ENCODE results near the gene SPDYE1.
"Not testable (repeated sequence)": the region's sequence is repeated elsewhere in the genome, so short reads cannot be mapped to it uniquely, and the experiment has no call there.

Gene SPDYE1

DNA sequence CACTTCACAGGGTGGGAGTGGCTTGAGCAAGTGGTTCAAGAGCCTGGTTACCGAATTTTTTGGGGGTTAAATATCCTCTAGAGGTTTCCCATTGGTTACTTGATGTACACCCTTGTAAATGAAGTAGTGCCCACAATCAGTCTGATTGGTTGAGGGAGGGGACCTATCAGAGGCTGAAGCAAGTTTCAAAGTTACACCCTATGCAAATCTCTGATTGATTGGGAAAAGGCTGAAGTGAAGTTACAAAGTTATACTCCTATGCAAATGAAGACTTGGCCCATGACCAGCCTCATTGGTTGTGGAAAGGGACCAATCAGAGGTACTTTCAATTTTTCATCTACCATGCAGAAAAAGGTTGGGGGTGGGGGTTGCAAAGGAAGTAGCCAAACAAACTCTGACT lies 36.8 kb upstream of the SPDYE1 start:
- Histone ChIP-seq H3K4me2 (ENCODE audit: low read length) (no peak overlapping the region), H2AFZ (no peak overlapping the region), H3K4me3 (ENCODE audit: low read depth, low read length) (no peak overlapping the region), H3K4me1 (no peaks in the 10 kb centered on the region), H3K27ac (no peak overlapping the region), H3K27me3 (ENCODE audit: control insufficient read depth, insufficient read depth, low read length) (no peaks in the 10 kb centered on the region), H3K36me3 (ENCODE audit: control insufficient read depth, insufficient read depth, low read length) (no peaks in the 10 kb centered on the region), H3K9ac (no peak overlapping the region), H3K79me2 (no peaks in the 10 kb centered on the region), H3K9me3 (ENCODE audit: control insufficient read depth, low read length) (no peaks in the 10 kb centered on the region)
- TF ChIP-seq, protein P1, sequence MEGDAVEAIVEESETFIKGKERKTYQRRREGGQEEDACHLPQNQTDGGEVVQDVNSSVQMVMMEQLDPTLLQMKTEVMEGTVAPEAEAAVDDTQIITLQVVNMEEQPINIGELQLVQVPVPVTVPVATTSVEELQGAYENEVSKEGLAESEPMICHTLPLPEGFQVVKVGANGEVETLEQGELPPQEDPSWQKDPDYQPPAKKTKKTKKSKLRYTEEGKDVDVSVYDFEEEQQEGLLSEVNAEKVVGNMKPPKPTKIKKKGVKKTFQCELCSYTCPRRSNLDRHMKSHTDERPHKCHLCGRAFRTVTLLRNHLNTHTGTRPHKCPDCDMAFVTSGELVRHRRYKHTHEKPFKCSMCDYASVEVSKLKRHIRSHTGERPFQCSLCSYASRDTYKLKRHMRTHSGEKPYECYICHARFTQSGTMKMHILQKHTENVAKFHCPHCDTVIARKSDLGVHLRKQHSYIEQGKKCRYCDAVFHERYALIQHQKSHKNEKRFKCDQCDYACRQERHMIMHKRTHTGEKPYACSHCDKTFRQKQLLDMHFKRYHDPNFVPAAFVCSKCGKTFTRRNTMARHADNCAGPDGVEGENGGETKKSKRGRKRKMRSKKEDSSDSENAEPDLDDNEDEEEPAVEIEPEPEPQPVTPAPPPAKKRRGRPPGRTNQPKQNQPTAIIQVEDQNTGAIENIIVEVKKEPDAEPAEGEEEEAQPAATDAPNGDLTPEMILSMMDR (IDR thresholded peaks at IDR 0.05): no peak

DNA sequence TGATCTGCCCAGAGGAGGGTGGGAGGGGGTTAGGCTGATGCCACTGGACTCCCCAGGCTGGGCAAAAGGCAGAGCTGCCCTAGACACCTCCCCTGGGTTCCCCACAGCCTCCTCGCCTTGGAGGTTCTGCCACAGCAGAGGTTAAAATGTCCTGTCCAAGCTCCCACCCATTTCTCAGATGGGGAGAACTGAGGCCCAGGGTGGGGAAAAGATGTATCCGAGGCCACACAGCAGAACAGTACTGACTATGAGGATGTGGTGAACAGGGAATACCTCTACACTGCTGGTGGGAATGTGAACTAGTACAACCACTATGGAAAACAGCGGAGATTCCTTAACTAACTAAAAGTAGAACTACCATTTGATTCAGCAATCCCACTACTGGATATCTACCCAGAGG lies 31.3 kb upstream of the SPDYE1 start:
- H3K4me1 ChIP-seq; H3K4me2 ChIP-seq (ENCODE audit: low read length); H3K9me3 ChIP-seq (ENCODE audit: control insufficient read depth, low read length); H3K36me3 ChIP-seq (ENCODE audit: control insufficient read depth, insufficient read depth, low read length); H3K9ac ChIP-seq; H3K27me3 ChIP-seq (ENCODE audit: control insufficient read depth, insufficient read depth, low read length); H3K27ac ChIP-seq; H3K4me3 ChIP-seq (ENCODE audit: low read depth, low read length); H2AFZ ChIP-seq; H3K79me2 ChIP-seq: not testable (repeated sequence)

DNA sequence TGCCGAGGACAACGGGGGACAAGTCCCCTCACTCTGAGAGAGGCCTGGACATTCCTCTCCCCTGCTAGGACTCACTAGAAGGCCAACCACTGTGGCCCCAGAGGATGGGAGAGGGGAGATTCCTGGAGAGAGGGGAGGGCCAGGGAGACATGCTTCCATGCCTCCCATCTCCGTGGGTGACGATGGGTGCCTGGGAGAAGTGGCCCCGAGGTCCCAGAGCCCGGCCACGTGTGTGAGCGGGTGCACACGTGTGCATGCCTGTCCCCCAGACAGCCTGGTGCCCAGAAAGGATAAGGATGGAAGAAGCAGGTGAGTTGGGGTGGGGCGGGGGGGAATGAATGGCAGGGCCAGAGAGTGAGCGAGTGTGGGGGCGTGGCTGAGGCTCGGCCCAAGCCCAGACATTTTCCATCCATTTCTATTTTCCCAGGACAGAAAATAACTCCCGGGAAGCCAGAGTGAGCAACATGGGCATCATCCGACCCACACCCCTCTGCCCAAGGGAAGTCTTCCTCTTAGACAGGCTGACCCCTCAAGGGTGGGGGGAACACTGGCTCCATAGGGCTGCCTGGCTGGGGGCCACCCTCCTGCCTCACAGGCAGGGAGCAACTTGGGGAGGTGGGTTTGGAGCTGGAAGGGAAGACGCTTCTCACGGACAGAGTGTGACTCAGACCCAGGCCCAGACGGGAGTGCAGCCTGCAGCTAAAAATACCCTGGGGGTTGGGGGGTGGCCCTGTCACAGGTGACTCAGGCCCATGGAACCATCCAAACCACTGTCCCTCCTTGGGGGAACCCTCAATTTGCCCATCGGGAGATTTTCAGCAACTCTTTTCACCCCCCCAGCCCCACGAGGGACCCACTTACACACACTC lies 29.3 kb upstream of the SPDYE1 start:
- not testable (repeated sequence) for H2AFZ ChIP-seq; H3K79me2 ChIP-seq; H3K27ac ChIP-seq; H3K36me3 ChIP-seq (ENCODE audit: control insufficient read depth, insufficient read depth, low read length); H3K9ac ChIP-seq; H3K9me3 ChIP-seq (ENCODE audit: control insufficient read depth, low read length); H3K4me1 ChIP-seq; H3K27me3 ChIP-seq (ENCODE audit: control insufficient read depth, insufficient read depth, low read length); H3K4me2 ChIP-seq (ENCODE audit: low read length); H3K4me3 ChIP-seq (ENCODE audit: low read depth, low read length)

DNA sequence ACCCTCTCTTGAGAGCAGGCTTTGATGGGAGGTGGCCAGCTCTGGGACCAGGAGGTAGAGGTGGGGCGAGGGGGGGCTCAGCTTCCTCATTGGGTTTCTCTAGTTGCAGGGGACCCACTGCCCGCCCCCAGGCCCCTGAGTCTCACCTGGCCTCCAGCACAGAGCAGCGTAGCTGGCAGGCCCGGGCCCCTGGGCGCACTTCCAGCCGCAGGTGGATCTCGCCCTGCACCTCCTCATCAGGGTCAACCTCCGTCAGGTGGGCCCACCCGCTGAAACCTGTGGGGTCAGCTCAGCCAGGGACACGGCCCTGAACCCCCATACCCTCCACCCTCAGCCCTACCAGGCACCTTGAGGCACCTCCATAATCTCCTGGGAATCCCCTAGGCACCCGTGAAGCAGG lies 28.1 kb upstream of the SPDYE1 start:
- not testable (repeated sequence) for H3K4me2 ChIP-seq (ENCODE audit: low read length)

DNA sequence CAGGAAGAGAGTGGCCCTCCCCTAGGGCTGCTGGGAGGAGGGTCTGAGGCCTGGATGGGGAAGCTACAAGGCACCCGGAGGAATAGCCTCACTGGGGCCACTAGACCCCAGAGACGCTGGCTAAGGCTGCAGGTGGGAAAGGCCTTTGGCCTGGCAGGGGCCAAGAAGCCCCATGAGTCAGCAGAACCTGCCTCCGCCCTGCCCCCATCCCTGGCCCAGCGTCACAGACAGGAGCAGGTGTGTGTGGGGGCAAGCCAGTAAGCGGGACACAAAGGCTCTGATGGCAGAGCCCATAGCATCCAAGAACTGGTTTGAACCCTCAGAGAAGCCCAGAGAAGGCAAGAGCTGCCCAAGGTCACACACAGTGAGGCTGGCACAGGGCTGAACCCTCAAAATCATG lies 27.0 kb upstream of the SPDYE1 start:
- H3K27me3 ChIP-seq (ENCODE audit: control insufficient read depth, insufficient read depth, low read length); H2AFZ ChIP-seq; H3K9me3 ChIP-seq (ENCODE audit: control insufficient read depth, low read length); H3K4me1 ChIP-seq; H3K4me2 ChIP-seq (ENCODE audit: low read length); H3K79me2 ChIP-seq; H3K4me3 ChIP-seq (ENCODE audit: low read depth, low read length); H3K27ac ChIP-seq; H3K36me3 ChIP-seq (ENCODE audit: control insufficient read depth, insufficient read depth, low read length); H3K9ac ChIP-seq: not testable (repeated sequence)

More for the DNA sequence above, 28.1 kb upstream of the SPDYE1 start:
- H3K4me1 ChIP-seq; H3K27me3 ChIP-seq (ENCODE audit: control insufficient read depth, insufficient read depth, low read length); H3K9ac ChIP-seq; H3K4me3 ChIP-seq (ENCODE audit: low read depth, low read length); H3K79me2 ChIP-seq; H3K27ac ChIP-seq; H3K36me3 ChIP-seq (ENCODE audit: control insufficient read depth, insufficient read depth, low read length); H2AFZ ChIP-seq; H3K9me3 ChIP-seq (ENCODE audit: control insufficient read depth, low read length): not testable (repeated sequence)

DNA sequence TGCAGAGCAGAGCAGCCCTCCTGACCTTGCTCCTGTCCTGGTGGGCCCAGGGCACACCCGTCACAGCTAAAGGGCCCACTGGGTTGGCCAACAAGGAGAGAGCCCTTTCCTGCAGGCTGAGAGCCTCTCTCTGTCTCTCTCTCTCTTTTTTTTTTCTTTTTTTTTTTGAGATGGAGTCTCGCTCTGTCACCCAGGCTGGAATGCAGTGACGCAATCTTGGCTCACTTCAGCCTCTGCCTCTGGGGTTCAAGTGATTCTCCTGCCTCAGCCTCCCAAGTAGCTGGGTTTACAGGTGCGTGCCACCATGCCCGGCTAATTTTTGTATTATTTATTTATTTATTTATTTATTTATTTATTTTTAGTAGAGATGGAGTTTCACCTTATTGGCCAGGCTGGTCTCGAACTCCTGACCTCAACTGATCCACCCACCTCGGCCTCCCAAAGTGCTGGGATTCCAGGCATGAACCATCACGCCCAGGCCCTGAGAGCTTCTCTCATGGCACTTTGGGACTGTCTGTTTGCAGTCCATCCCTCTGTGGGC lies 23.6 kb upstream of the SPDYE1 start:
- H3K79me2 ChIP-seq; H3K27ac ChIP-seq; H3K9me3 ChIP-seq (ENCODE audit: control insufficient read depth, low read length); H3K9ac ChIP-seq; H2AFZ ChIP-seq; H3K4me1 ChIP-seq; H3K4me2 ChIP-seq (ENCODE audit: low read length); H3K27me3 ChIP-seq (ENCODE audit: control insufficient read depth, insufficient read depth, low read length); H3K36me3 ChIP-seq (ENCODE audit: control insufficient read depth, insufficient read depth, low read length); H3K4me3 ChIP-seq (ENCODE audit: low read depth, low read length): not testable (repeated sequence)

DNA sequence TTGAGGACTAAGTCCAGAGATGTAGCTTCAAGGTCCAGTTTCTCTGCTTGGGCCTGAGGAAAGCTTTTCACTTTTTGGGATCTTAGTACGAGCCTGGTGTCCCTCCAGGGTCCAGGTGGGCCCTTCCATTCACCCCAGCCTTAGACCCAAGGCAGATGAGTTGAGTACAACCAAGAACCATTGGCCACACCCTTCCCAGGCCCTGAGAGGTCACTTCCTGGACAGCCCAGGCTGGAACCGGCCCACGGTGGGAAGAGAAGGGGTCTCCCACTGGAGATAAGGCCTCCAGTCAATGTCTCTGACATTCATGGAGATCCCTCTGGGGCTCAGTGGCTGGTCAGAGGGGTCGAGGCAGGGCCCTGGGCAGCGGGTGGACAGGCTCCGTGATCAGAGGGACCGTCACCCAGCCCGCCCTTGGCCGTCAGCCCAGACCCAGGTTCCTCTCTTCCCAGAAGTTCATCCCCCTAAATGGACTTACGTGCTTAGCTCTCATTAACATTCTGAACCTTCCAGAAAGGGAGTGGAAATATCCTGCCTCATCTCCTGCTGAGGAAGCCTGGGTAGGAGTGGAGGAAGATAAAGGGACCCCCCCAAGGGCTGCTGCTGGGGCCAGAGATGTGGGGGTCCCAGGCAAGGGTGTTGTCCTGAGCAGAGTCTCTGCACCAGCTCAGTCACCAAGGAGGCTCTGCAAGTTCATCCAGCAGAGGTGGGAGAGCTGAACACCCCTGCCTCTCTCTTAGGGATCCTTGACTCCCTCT lies 22.8 kb upstream of the SPDYE1 start:
- H3K79me2 ChIP-seq; H3K9me3 ChIP-seq (ENCODE audit: control insufficient read depth, low read length); H3K9ac ChIP-seq; H3K27me3 ChIP-seq (ENCODE audit: control insufficient read depth, insufficient read depth, low read length); H2AFZ ChIP-seq; H3K4me3 ChIP-seq (ENCODE audit: low read depth, low read length); H3K36me3 ChIP-seq (ENCODE audit: control insufficient read depth, insufficient read depth, low read length); H3K27ac ChIP-seq; H3K4me2 ChIP-seq (ENCODE audit: low read length); H3K4me1 ChIP-seq: not testable (repeated sequence)
